ENCODE results near the gene CCL4L2.
"Not testable (repeated sequence)": the region's sequence is repeated elsewhere in the genome, so short reads cannot be mapped to it uniquely, and the experiment has no call there.

The CCL4L2 gene

DNA sequence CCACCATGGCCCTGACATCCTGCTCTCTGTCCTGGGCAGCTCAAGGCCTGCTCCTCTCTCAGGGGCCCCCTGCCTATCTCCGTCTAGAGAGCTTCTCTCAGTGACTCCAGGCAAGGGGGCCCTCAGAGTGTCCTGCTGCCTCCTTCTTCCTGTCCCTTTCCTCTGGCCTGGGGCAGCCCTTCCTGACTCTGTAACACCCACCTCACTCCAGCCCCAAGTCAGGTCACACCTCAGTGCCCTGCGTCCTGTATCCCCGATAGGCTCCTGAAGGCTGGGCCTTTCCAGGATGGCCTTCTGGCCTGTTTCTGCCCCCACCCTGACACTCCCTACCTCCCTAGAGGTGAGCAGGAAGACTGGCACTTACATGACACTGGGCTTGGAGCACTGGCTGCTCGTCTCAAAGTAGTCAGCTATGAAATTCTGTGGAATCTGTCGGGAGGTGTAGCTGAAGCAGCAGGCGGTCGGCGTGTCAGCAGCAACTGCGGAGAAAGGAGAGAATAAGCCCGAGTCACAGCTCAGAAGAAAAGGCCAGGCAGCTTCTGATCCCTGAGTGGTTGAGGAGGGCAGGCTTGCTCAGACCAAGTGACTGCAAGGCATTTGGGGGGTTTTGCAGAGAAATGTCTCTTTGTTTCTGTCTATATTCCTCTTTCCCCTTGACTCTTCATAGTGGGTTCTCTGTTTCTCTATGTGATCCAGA lies 15.3 kb upstream of the CCL4L2 start:
- DNase-seq (ENCODE audit: low read depth) = no peak

DNA sequence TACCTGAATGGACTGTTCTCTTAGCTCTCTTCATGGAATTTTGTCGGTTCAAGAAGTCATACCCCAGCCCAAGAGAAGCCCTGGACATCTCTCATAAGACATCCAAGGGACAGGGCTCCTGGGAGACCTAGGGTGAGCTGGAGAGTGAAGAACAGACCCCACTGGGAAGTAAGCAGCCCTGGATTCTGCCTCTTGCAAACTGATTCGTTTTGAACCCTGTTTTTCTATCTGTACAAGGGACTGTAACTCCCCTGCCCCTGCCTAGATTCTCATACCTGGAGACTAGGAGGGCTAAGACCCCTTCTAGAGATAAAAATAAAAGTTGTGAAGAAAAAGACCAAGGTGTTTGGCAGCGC lies 14.8 kb upstream of the CCL4L2 start:
- no peak for DNase-seq (ENCODE audit: low read depth)

DNA sequence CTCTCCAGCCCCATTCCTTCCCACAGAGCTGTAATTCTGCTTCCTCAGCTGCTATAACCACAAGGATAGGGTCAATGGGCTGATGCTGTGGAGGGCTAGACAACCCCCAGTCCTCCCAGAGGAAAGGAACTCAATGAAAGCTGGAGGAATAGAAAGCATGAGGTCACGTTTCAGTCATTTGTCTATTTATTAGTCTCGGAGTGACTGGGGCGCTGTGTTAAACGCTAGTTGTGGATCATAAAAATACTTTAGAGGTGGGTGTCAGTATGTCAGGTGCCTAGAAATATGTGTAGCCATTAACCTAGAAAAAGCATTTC lies 13.5 kb upstream of the CCL4L2 start:
- DNase-seq (ENCODE audit: low read depth) = no peak

DNA sequence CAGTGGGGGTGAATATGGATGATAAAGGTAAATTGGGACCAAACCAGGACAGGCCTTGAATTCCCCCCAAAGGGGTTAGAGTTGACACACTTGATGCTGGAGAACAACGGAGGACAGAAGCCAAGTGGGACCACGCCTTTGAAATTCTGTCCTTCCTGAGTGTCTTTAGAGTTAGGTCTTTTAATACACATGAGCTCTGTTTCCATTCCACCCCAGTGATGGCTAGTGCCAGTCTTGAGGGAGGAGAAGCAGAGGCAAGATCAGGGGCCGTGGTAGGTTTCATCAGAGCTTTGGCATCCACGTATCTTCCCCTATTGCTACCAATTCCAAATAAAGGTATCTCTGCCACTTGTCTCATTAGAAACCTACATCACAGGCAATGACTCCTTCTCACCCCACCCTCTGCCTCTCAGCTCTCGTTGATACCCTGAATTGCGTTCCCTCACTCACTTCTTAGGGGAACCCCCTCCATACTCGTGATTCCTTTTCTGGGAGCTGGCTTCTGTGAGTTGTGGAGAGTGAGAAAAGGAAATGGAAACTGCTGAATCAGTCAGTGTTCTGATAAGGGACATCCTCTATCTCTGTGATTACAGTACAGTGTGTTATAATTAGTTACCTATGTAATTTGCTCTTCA lies 11.9 kb upstream of the CCL4L2 start:
- DNase-seq (ENCODE audit: low read depth) = no peak

DNA sequence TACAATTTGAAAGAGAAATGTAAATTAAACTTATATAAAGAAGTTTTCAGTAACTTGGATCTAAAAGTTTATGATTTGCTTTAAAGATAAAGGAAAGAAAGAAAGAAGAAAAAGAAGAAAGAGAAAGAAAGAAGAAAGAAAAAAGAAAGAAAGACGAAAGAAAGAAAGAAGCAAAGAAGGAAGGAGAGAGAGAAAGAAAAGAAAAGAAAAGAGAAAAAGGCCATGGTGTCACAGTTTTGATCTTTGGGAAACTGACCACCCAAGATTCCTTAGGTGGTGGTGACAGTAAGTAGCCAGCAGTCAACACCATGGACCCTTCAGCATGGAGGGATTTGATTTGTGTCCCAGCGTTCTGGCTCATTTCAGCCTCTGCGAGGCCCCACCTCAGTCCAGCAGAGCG lies 9.8 kb upstream of the CCL4L2 start:
- not testable (repeated sequence) for DNase-seq (ENCODE audit: low read depth)

DNA sequence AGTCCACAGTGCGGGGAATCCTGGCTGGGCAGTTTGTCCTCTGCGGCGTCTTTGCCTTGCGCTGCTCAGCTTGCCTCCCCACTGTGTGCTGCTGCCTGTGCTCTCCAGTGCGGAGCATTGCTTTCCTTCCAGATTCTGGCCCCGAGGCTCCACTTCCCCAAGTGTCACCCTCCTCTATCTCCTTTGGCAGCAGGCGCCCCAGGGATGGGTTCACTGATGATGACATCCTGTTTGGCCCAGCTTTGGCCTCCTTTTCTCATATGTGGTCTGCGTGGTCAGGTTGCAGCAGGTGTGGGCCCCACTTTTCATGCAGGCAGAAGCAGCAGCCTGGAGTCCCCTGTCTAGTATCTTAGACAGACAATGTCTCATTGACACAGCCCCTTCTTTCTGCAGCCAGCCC lies 9.4 kb upstream of the CCL4L2 start:
- DNase-seq (ENCODE audit: low read depth) = not testable (repeated sequence)

DNA sequence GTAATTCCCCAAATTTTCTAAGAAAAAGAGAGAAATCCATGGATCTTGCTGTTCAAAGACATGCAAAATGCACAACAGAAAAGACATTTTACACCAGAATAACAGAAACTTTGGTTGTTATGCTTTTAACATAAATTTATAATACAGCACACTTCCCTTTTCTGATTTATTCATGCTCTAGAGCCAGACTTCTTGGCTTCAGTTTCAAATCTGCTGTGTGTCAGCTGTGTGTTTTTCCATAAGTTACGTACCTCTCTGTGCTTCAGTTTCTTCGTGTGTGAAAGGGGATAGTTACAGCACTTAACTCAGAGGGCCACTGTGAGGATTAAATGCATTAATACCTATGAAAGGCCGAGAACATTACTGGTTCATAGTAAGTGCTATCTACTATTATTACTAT lies 7.5 kb upstream of the CCL4L2 start:
- no peak for DNase-seq (ENCODE audit: low read depth)

DNA sequence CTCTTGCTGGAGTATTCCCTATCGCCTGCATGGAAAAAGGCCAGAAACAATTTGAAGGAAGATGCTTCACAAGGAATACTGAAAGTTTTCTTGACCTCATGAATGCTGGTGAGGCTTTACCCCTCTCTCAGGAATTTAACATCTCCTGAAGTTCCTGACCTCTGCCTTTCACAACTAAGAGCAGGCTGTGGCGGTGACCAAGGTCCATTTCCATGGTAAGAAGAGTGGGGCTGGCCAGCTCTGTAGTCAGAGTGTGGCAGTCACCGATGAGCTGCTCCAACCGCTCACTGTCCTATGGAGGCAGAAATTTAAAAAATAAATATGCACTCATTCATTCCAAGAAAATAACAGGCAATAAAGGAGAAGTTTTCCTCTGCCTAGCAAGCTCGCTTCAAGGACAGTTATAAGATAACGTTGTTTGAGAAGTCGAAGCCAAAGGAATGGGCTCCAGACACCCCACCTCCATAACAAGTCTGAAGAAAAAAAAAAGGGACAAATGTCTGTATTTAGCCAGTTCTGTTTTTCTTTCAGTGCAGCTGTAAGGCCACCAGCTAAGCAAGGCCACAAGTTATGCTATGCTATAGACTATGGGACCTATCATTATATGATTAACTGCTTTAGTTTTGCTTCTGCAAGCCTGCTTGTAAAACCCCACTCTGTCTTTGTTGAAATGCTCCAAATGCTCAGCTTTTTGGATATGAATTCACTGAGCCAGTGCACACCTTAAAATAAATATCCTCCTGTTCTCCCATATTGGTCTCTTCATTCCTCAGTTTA lies 6.0 kb upstream of the CCL4L2 start:
- DNase-seq (ENCODE audit: low read depth) = no peak

DNA sequence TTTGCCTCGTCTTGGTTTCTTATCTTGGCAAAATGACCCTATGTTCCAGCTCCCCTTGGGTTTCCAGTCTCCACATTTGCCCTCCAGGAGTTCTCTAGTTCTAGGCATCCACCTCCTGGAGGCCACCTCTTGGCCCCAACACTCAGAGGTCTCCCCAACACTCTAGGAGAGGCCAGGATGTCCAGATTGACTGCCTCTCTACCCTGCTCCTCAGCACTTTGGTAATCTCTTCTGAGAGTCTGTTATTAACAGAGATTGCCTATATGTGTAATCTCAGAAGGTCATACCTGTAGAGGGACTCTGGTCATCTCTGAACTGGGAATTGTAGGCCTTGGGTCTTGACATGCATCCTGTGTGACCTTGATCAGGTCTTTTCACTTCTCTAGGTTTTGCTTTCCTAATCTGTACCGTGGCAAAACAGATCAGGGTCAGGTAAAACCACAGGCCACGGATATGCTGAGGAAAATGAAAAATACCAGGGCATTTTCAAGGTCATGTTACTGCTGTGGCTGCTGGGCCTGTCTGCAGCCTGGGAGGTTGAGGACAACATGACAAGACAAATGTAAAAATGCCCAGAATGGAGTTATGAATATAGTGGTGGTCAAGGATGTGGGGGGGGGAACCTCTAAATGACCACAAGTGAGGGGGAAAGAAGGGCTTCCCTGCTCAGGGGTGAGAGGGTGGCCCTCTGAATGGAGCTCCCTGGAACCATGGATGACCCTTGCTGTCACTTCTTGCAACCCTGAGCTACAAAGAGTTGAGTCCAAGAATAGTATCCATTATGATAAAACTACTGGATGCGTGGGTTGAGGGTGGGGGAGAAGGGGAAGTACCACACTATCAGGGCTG lies 5.0 kb upstream of the CCL4L2 start:
- DNase-seq (ENCODE audit: low read depth) = no peak

DNA sequence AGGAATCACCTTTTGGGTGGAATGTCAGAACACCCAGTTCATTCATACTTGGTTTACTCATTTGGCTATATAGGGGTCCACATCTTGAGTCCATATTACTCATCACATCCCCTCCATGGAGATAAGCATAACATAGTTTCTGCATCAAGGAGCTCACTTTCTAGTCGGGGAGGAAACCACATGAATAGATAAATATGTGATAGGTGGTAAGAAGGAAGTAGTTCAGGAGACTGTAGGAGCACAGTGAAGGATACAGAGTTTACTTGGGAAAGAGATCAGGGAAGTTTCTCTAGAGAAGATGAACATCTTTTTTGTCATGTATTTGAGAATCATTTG lies 4.4 kb upstream of the CCL4L2 start:
- DNase-seq (ENCODE audit: low read depth) = not testable (repeated sequence)

DNA sequence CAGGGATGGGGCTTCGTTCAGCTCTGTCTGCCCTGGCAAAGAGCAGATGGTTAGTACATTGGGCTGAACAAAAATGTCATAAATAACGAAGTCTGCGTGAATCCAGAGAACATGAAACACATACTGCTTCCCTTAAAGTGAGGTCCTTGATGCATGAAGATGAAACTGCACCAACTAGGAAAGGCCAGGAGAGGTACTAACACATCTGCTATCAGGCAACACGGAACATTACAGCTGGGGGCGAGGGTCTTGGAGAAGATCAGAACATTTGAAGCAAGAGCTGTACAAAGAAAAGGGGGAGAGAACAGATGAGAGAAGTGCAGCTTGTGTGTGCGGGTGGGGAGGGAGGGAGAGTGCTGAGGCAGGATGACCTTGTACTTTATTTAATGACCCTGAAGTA lies 3.5 kb upstream of the CCL4L2 start:
- not testable (repeated sequence) for DNase-seq (ENCODE audit: low read depth)

DNA sequence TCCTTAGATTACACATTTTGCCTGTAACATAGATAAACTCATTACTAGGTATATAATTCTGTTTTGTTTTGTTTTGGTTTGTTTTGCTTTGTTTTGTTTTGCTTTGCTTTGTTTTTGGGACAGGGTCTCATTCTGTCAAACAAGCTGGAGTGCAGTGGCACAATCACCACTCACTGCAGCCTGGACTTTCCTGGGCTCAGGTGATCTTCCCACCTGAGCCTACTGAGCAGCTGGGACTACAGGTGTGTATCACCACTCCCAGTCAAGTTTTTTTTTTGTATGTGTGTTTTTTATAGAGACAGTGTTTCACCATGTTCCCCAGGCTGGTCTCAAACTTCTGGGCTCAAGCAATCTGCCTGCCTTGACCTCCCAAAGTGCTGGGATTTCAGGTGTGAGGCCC lies 1.3 kb upstream of the CCL4L2 start:
- no peak for DNase-seq (ENCODE audit: low read depth)

DNA sequence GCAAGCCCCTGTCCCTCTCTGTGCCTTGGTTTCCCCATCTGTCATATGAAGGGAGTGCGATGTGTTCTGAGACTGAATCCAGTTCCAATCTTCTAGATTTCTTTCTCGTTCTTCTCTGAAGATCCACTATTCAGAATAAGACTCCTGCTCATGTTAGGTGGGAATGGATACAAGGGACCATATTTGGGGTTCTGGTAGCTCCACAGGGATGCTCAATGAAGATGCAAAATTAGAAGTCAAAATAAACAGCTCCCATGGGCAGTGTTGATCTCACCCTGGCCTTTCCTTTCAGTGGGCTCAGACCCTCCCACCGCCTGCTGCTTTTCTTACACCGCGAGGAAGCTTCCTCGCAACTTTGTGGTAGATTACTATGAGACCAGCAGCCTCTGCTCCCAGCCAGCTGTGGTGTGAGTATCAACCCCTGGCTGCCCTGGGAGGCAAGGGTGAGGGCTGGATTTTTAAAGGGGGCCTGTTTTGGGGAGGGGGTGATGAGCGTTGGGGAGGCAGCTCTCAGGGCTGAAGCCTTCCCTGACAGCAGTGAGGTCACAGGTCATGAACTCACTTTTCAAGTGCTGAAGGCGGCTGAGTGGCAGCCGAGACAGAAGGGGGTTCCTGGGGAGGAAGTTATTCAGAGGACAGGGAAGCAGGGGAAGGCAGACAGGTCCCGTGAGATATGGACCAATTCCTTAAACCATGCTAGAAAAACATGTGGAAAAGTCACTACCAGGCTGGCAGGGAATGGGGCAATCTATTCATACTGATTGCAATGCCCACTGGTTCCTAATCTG lies 815 bp downstream of the CCL4L2 start:
- DNase-seq (ENCODE audit: low read depth) = not testable (repeated sequence)

DNA sequence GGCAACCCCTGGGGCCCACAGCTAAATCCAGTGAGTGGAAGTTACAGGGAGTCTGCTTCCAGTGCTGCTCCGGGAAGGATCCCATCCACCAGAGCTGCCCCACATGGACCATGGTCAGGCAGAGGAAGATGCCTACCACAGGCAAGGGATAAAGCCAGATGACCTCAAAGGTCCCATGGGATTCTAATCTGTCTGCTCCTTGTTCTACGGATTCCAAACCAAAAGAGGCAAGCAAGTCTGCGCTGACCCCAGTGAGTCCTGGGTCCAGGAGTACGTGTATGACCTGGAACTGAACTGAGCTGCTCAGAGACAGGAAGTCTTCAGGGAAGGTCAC lies 1.4 kb downstream of the CCL4L2 start:
- no peak for DNase-seq (ENCODE audit: low read depth)

DNA sequence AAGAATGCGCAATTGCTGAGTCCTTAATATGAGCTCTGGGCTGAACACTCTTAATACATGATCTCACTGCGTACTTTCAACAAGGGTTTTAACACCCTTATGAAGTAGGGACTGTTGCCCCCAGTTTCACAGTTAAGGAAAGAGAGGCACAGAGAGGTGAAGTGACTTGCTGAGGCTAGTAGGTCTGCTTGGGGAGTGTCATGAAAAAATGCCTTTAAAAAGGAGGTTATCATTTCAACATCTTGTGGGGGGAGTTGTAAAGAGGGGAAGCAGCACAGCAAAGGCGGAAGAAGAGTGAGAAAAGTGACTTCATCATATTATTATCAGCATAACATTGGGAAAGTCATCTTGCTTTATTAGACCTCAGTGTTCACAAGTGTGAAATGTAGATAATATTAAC lies 2.1 kb downstream of the CCL4L2 start:
- no peak for DNase-seq (ENCODE audit: low read depth)

DNA sequence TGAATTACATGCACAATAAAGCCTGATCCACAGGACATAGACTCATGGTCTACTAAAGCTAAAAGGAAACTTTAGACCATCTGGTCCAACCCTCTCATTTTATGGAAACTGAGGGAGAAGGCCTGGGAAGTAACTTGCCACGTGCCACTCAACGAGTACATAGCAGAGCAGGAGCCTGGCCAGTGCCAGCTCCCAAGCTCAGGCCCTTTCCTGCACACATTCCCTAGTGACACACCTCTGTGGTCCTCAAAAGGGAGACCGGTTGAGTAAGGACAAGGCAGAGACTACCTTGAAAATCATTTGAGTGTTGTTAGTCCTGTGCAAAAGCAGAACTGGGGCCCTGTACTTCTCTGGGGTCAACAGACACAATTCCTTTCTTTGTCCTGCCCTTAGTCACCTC lies 2.8 kb downstream of the CCL4L2 start:
- DNase-seq (ENCODE audit: low read depth) = no peak

DNA sequence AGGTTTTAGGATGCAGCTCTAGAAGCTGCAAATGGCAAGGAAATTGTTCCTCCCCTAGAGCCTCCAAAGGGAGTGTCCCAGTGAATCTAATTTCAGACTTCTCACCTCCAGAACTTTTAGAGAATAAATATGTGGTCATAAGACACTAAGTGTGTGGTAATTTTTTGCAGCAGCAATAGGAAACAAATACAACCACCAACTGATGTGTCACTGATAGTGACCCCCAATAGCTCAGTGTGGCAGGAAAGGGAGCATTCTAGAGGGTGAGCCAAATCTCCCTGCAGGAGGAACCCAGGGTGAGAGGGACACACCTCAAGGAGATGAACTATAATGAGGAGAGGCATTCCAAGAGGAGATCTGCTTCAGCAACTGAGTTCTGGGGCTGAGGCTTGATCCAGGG lies 4.1 kb downstream of the CCL4L2 start:
- DNase-seq (ENCODE audit: low read depth) = no peak

DNA sequence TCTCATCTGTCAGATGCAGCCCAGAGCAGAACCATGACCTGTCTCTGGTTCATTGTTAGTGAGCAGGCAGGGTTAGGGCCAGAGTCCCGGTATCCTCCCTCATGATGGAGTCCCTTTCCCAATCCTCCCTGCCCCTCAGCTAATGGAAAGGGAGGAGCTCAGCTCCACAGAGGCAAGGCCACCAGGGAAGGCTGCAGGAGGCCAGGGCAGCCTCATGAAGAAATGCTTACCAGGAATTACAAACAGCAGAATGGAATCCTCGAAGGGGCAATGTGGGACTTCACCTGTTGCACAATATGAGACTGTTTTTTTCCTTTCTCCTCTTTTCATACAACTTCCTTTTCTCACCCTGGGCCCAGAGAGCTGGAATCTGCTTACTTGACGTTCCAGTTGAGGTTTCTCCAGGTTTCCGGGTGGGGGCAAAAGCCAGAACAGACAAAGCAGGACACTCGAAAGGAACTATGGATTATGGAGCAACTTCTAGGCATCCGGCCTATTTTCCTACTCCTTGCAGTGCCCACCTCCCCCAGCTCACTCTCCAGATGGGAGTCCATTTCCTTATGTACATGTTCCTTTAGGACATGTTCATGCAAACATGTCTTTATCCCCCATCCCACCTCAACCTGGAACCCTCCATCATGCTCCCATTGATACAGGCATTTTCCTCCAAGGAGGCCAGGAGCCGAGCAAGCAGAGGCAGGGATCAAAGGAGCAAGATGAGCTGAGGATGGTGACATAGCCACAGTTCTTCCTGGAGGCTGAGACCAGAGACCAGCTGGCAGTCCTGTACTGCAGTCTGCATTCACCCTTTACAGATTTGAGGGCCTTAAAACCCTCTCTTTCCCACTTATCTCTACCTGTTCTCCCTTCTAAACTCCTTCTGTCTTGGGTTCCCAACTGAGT lies 4.8 kb downstream of the CCL4L2 start:
- not testable (repeated sequence) for DNase-seq (ENCODE audit: low read depth)

DNA sequence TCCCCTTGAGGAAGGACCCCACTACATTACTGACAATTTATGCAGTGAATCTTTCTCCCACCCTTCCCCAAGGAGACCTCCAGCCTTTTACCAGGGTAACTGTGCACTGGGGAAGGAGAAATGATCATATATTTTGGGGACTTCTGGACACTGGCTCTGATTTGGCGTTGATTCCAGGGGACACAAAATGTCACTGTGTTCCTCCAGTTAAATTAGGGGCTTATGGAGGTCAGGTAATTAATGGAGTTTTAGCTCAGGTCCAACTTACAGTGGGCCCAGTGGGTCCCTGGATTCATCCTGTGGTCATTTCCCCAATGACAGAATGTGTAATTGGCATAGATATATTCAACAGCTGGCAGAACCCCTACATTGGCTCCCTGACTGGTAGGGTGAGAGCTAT lies 8.7 kb downstream of the CCL4L2 start:
- not testable (repeated sequence) for DNase-seq (ENCODE audit: low read depth)

DNA sequence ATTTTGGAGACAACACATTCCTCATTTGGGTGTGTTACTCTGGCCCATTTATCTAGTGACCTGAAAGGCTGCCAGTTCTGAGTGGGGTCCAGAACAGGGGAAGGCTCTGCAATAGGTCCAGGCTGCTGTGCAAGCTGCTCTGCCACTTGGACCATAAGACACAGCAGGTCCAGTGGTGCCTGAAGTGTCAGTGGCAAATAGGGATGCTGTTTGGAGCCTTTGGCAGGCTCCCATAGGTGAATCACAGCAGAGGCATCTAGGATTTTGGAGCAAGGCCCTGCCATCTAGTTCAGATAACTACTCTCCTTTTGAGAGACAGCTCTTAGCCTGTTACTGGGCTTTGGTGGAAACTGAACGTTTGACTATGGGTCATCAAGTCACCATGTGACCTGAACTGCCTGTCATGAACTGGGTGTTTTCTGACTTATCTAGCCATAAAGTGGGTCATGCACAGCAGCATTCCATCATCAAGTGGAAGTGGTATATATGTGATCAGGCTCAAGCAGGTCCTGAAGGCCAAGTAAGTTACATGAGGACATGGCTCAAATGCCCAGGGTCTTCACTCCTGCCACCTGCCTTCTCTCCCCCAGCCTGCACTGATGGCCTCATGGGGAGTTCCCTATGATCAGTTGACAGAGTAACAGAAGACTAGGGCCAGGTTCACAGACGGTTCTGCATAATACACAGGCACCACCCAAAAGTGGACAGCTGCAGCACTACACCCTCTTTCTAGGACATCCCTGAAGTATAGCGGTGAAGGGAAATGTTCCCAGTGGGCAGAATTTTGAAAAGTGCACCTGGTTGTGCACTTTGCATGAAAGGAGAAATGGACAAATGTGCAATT lies 10.1 kb downstream of the CCL4L2 start:
- not testable (repeated sequence) for DNase-seq (ENCODE audit: low read depth)
